Measurements from ENCODE around the gene RIPOR3.

DNA sequence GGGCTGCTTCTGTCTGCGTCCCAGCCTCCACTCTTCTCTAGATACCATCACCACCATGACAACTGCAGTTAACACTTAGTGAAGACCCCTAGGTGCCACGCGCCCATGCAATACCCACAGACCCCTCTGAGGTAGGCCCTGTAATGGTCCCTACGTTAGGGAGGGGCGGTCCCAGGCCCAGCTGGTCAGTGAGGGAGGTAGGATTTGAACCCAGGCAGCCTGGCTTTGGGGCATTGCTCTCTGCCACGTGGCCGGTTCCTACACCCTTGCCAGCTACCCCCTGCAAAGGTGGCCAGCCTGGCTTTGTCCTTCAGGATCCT, 18.2 kb downstream of the RIPOR3 start:
- no peak for TF ChIP-seq POLR2AphosphoS5 (IDR thresholded peaks at IDR 0.05; ENCODE audit: low read depth, low read length)
- TF ChIP-seq, protein P1, sequence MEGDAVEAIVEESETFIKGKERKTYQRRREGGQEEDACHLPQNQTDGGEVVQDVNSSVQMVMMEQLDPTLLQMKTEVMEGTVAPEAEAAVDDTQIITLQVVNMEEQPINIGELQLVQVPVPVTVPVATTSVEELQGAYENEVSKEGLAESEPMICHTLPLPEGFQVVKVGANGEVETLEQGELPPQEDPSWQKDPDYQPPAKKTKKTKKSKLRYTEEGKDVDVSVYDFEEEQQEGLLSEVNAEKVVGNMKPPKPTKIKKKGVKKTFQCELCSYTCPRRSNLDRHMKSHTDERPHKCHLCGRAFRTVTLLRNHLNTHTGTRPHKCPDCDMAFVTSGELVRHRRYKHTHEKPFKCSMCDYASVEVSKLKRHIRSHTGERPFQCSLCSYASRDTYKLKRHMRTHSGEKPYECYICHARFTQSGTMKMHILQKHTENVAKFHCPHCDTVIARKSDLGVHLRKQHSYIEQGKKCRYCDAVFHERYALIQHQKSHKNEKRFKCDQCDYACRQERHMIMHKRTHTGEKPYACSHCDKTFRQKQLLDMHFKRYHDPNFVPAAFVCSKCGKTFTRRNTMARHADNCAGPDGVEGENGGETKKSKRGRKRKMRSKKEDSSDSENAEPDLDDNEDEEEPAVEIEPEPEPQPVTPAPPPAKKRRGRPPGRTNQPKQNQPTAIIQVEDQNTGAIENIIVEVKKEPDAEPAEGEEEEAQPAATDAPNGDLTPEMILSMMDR (IDR thresholded peaks at IDR 0.05): no peak

Data from SK-N-SH (cell line).